H4 (cell line): ENCODE data around the gene REV1. TPM values are rescaled to one million over a fixed set of nuclear protein-coding genes. Genes with fewer than 3 reads are reported as not detected.

ENCODE experiments used
- DNase-seq: peaks from one replicate; pipeline ENCODE4 v3.0.0-alpha.2; 2015; ENCODE audit warnings: low spot score
- total RNA-seq: library from RNA; depleted of rRNA; stranded (reverse); fragments of >200 nt; shearing (Covaris generic); gene quantifications from 2 replicates; pipeline ENCODE4 v1.2.3, GENCODE V29; 2014; rRNA removed

REV1 gene
- total RNA-seq, 1 experiment from 2014 or later, result 14.9 TPM

DNA sequence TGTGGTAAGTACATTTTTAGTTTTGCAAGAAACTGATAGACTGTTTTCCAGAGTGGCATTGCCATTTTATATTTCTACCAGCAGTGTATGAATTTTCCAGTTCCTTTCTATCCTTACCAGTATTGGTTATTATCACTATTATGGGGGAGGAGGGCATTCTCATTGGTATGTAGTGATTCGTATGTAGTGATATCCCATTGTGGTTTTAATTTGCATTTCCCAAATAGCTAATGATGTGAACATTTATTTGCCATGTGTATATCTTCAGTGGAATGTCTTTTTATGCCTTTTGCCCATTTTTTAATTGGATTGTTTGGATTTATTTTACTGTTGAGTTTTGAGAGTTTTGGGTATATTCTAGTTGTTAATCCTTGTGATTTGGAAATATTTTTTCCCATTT lies 135.7 kb downstream of the REV1 start:
- DNase-seq, result no peak

Other genes with a start within 250 kb of the REV1 start
- gene LYG2, start 234.4 kb downstream of the REV1 start, total RNA-seq, result not detected in 2 replicates
- 0.12 and 0.15 TPM in 2 replicates for gene LYG1, start 188.8 kb downstream of the REV1 start, total RNA-seq
- gene TXNDC9, start 153.7 kb downstream of the REV1 start, total RNA-seq, result 67.6 and 81.0 TPM in 2 replicates
- gene EIF5B, start 152.6 kb downstream of the REV1 start, total RNA-seq, result 11.7 and 12.7 TPM in 2 replicates